Activated T-helper 2 cell treated with anti-CD3 and anti-CD28 coated beads, Interferon-gamma antibody, Interleukin-2, Interleukin-4, amounts not matched to agents 10 μg/mL and 5 μg/mL and 100 μg/mL, durations not matched to agents 14 hours and 24 hours and 36 hours (primary cell): Measurements from ENCODE around the gene CISD3. TPM values are rescaled to one million over a fixed set of nuclear protein-coding genes. Genes with fewer than 3 reads are reported as not detected.

ENCODE experiments used
- DNase-seq: peaks from one replicate; pipeline ENCODE4 v3.0.0; 2021; ENCODE audit warnings: low spot score
- H3K27ac Mint-ChIP-seq: one replicate; pipeline ENCODE4 v1.8.0; 2021; ENCODE audit warnings: mixed read lengths
- H3K27me3 Mint-ChIP-seq: one replicate; pipeline ENCODE4 v1.8.0; 2021; ENCODE audit warnings: low read depth, mixed read lengths
- H3K36me3 Mint-ChIP-seq: one replicate; pipeline ENCODE4 v1.8.0; 2021; ENCODE audit warnings: low read depth, mixed read lengths
- H3K4me1 Mint-ChIP-seq: one replicate; pipeline ENCODE4 v1.8.0; 2021; ENCODE audit warnings: low read depth, mixed read lengths
- H3K4me3 Mint-ChIP-seq: one replicate; pipeline ENCODE4 v1.8.0; 2021; ENCODE audit warnings: low read depth, mild to moderate bottlenecking, moderate library complexity, mixed read lengths
- H3K9me3 Mint-ChIP-seq: one replicate; pipeline ENCODE4 v1.8.0; 2021; ENCODE audit warnings: mixed read lengths
- intact Hi-C: fragments of 100-400 bp; cut with micrococcal nuclease; formaldehyde crosslinking; loops from one replicate; pipeline ENCODE4 v1.15.1; 2023
- total RNA-seq: library from RNA; stranded (reverse); gene quantifications from 2 replicates; pipeline ENCODE4 v1.2.3, GENCODE V29; 2022

Gene CISD3
- total RNA-seq, 1 donor from 2014 or later = 32.2 TPM

DNA sequence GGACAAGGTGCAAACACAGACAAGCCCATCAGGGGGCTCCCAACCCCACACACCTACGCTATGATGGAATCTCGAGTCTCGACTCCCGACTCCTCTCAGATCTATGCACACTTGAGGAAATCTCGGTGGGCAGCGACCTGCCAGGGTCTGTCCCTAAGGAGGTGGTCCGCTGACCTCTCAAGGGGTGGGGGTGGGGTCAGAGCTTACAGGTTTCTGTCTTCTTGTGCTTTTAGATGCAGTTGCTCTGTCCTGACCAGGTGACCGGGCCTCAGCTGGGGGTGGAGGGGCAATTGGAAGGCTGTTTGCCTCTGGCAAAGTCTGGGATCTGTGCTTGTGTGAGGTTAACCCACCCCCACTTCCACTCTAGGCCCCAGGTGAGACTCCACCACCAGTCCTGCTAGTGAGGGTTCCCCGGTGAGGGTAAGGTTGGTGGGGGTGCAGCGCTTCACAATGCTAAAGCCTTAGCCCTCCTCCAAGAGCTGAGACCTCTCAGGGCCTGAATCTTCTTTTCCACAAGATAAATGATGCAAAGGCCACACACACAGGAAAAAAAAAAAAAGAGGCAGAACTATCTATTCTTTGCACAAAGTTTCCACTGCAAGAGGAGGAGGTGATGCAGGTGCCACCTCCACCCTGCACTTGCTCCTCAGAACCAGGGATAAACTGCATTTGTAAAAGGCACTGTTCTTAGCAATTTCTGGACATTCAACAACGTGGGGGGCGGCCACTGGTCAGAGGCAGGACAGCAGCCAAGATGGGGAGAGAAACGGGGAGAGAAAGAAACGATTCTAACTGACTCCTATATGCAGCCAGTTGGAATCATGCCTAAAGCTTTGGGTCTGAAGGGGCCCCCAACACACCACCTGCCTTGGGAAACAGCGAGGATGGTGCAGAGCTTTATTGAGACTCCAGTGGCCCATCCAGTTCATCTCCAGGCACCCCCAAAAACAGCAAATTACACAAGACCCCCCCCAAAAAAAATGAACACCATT lies 4.1 kb downstream of the CISD3 start:
- Mint-ChIP-seq H3K27me3 (no peaks in the 10 kb centered on the region), H3K4me1 (peaks cover 39% of the 10 kb centered on the region), H3K36me3 (peaks cover 24% of the 10 kb centered on the region), H3K9me3 (no peaks in the 10 kb centered on the region), H3K27ac (peak overlapping the region; percentile 88), H3K4me3 (peak overlapping the region; percentile 13)
- DNase-seq = no peak
- intact Hi-C loops = loop anchor here (2.0 kb wide), 1 partner anchor 57 kb away; no protein-coding TSS in a partner anchor

DNA sequence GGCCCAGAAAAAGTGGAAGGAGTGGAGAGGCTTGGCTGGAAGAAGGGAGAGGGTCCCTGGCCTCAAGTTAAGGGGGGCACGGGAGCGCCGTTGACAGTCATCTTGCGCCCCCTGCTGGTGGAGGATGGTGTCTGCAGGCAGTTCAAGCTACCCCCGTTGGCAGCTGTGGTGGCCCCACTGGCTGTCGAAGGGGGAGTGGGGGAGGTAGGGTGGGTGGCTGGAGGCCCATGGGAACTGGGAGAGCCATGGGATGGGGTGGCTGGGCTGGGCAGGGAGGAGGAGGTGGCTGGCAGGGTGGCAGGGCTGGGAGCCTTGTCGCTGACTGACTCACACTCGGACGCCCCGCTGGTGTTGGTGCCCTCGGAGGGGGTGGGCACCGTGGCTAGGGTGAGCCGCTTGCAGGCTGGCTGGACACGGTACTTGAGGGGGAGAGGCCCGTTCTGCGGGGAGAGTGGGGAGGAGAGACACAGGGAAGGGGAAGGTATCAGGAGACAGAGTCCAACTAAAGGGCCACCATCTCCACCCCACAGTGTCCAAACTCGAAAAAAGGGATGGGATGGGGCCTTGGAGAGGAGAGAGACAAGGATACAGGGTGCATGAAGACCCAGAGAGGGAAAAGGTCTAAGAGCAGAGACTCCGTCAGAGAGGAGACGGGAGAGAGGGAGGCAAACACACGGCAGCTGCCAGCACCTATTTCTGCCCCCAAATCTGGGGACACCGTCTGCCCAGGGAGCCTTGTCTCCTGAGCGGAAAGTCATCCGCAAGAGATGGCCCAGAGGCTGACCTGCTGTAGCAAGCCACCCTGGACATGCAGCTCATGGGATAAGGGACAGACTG lies 5.2 kb downstream of the CISD3 start:
- DNase-seq = peak; percentile 56
- peaks cover 24% of the 10 kb centered on the region for H3K36me3 Mint-ChIP-seq
- intact Hi-C loops = loop anchor here (2.0 kb wide), 1 partner anchor 59 kb away; no protein-coding TSS in a partner anchor
- no peak overlapping the region for H3K27ac Mint-ChIP-seq
- peaks cover 36% of the 10 kb centered on the region for H3K4me1 Mint-ChIP-seq
- H3K4me3 Mint-ChIP-seq = no peak overlapping the region
- no peaks in the 10 kb centered on the region for H3K9me3 Mint-ChIP-seq
- no peaks in the 10 kb centered on the region for H3K27me3 Mint-ChIP-seq

DNA sequence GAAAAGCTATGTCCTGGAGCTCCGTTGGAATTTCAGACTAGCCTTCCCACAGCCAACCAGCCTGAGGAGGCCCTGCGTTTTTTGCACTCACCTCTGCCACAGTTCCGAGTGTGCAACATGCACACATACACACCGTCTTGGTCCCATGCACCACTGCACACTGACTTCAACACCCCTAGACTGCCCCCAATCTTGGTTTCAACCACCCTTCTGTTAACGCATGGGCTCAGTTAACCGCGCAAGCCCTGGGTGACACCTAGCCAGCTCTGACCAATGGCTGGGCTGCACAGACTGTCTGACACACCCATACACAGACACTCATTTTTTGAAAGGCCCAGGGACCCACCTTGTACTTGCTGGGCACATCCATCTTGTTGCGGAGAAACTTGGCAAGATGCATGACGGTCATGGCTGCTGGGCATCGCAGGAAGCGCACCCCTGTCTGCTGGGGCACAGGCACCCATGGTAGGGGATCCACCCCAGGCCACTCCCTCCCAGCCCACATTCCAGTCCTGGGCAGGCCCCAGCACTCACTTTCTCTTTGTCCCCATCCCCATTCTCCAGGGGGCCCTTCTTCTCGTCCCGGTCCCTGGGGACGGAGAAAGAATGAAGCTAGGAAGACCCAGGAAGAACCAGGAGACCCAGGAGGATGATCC lies 8.0 kb downstream of the CISD3 start:
- Mint-ChIP-seq H3K36me3 (peaks cover 14% of the 10 kb centered on the region), H3K4me3 (no peak overlapping the region), H3K27ac (no peak overlapping the region), H3K27me3 (no peaks in the 10 kb centered on the region), H3K9me3 (no peaks in the 10 kb centered on the region), H3K4me1 (peaks cover 23% of the 10 kb centered on the region)
- no peak for DNase-seq
- intact Hi-C loops = no loop called here

DNA sequence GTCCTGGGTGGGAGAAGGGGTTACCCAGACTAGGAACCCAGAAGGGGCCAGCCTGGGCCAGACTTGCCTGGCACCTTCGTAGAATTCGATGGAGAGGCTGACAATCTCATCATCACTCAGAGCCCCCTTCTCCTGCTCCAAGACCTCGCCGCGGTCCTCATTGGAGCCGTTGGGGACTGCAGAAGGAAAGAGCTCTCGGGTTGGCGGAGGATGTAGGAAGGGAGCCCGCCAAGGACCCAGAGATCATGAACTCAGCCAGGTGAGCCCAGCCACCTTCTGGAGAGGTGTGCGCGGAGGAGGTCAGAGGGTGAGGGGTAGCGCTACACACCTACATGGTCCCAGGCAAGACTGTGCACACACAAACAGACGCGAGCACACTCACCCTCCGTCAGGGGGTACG lies 8.5 kb downstream of the CISD3 start:
- intact Hi-C loops = no loop called here
- no peak overlapping the region for H3K4me3 Mint-ChIP-seq
- DNase-seq = no peak
- H3K27ac Mint-ChIP-seq = no peak overlapping the region
- peaks cover 12% of the 10 kb centered on the region for H3K36me3 Mint-ChIP-seq
- peaks cover 20% of the 10 kb centered on the region for H3K4me1 Mint-ChIP-seq
- no peaks in the 10 kb centered on the region for H3K27me3 Mint-ChIP-seq
- H3K9me3 Mint-ChIP-seq = no peaks in the 10 kb centered on the region

DNA sequence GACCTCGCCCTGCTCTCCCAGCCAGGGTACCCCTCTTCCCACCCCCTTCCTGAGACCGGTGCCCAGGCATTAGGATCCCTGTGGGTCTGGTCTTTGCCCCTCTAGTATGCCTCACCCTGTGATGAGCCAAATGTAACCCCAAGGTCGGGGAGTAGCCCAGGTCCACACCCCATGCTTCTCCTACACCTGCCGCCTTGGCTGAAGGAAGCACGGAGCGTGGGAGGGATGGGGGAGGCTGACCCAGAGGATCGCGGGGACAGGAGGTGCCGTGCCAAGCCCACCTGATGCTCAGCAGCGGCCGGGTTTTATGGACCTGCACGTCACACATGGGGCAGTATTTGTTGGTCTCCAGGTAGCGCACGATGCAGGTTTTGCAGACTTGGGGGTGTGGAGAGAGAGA lies 9.2 kb downstream of the CISD3 start:
- Mint-ChIP-seq H3K27me3 (no peaks in the 10 kb centered on the region), H3K4me3 (no peak overlapping the region), H3K9me3 (no peaks in the 10 kb centered on the region), H3K36me3 (peaks cover 6% of the 10 kb centered on the region), H3K4me1 (peaks cover 14% of the 10 kb centered on the region), H3K27ac (no peak overlapping the region)
- intact Hi-C loops = no loop called here
- DNase-seq = no peak

DNA sequence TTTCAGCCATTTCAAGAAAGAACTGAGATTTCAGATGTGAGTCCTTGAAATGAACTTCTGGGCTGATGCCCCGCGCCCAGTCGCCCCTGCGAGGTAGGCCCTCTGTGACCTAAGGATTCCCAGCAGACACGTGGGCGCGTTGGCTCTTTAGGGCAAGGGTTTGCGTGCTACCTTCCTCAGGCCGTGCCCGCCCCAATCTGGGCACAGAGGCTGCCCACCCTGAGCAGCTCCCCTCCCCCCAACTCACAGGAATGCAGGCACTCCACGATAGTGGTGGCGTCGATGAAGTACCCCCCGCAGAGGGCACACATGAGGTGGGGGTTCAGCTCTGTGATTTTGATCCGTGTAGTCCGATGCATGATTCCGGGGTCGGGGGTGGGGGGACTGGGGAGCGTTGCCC lies 9.9 kb downstream of the CISD3 start:
- intact Hi-C loops = no loop called here
- Mint-ChIP-seq H3K4me3 (no peak overlapping the region), H3K4me1 (peaks cover 9% of the 10 kb centered on the region)

DNA sequence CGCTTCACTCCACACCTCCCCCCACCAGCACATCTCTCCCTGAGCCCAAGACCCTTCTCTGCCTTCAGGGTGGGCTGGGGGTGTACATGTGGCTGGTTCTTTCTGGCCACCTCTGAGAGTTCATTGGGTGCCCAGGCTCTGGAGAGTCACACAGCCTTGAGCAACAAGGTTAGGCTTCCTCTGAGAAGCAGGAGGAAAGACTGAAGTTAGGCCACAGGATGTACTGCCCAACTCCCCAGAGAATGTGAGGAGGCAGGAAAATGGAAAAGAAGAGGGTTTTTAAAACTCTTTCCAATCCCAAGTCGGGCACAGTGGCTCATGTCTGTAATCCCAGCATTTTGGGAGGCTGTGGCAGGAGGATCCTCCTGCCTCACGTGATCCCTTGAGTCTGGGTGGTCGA lies 10.7 kb downstream of the CISD3 start:
- H3K4me1 Mint-ChIP-seq = peaks cover 9% of the 10 kb centered on the region
- H3K36me3 Mint-ChIP-seq = no peaks in the 10 kb centered on the region
- H3K27me3 Mint-ChIP-seq = peaks cover 2% of the 10 kb centered on the region
- intact Hi-C loops = no loop called here
- DNase-seq = no peak
- no peaks in the 10 kb centered on the region for H3K9me3 Mint-ChIP-seq
- no peak overlapping the region for H3K4me3 Mint-ChIP-seq
- H3K27ac Mint-ChIP-seq = no peak overlapping the region

More for the DNA sequence above, 9.9 kb downstream of the CISD3 start:
- H3K27me3 Mint-ChIP-seq = peaks cover 2% of the 10 kb centered on the region
- peaks cover 3% of the 10 kb centered on the region for H3K36me3 Mint-ChIP-seq
- H3K9me3 Mint-ChIP-seq = no peaks in the 10 kb centered on the region
- no peak for DNase-seq
- no peak overlapping the region for H3K27ac Mint-ChIP-seq

DNA sequence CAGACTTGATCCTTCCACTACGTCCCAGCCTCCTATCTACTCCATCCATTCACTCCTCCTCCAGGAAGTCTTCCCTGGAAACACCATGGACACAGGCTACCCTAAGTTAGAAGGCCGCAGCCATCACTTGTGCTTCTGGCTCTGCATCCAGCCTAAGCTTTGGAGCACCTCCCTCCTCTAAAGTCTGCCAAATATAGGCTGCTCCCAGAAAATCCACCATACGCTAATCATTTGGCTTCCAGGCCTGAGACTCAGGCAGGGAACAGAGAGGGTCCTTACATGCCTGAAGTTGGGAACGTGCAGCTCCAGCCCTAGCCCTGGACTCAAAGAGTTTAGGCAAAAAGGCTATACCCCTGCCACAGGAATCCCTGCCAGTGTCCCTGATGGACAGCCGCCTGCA lies 11.3 kb downstream of the CISD3 start:
- H3K27ac Mint-ChIP-seq = no peak overlapping the region
- H3K27me3 Mint-ChIP-seq = peaks cover 8% of the 10 kb centered on the region
- no peak overlapping the region for H3K4me3 Mint-ChIP-seq
- DNase-seq = no peak
- intact Hi-C loops = no loop called here
- peaks cover 15% of the 10 kb centered on the region for H3K4me1 Mint-ChIP-seq
- H3K9me3 Mint-ChIP-seq = no peaks in the 10 kb centered on the region
- H3K36me3 Mint-ChIP-seq = no peaks in the 10 kb centered on the region

DNA sequence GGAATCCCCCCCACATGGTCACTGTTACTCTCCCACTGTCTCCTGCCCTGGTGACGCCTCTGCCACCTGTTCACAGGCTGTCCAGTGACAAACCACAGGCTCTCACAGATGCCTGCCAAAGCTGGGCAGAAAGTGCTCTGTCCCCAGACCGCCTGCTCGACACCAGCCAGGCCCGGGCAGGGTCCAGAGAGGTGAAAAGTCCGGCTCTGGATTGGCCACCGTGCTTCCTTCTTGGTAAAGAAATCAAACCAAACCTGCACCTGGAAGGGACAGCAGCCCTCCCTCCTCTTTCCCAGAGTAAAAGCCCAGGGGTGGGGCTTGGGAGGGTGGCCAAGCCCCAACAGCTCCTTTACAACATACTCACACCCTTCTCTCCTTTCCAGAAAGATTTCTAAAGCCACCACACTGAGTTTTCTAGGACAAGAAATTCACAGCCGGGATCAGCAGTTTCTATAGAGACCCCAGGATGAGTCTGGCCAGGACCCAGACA lies 11.8 kb downstream of the CISD3 start:
- no peak overlapping the region for H3K4me3 Mint-ChIP-seq
- intact Hi-C loops = no loop called here
- no peaks in the 10 kb centered on the region for H3K9me3 Mint-ChIP-seq
- peaks cover 13% of the 10 kb centered on the region for H3K27me3 Mint-ChIP-seq
- no peak for DNase-seq
- peak overlapping the region; percentile 1 for H3K27ac Mint-ChIP-seq
- H3K36me3 Mint-ChIP-seq = no peaks in the 10 kb centered on the region
- peaks cover 21% of the 10 kb centered on the region for H3K4me1 Mint-ChIP-seq

DNA sequence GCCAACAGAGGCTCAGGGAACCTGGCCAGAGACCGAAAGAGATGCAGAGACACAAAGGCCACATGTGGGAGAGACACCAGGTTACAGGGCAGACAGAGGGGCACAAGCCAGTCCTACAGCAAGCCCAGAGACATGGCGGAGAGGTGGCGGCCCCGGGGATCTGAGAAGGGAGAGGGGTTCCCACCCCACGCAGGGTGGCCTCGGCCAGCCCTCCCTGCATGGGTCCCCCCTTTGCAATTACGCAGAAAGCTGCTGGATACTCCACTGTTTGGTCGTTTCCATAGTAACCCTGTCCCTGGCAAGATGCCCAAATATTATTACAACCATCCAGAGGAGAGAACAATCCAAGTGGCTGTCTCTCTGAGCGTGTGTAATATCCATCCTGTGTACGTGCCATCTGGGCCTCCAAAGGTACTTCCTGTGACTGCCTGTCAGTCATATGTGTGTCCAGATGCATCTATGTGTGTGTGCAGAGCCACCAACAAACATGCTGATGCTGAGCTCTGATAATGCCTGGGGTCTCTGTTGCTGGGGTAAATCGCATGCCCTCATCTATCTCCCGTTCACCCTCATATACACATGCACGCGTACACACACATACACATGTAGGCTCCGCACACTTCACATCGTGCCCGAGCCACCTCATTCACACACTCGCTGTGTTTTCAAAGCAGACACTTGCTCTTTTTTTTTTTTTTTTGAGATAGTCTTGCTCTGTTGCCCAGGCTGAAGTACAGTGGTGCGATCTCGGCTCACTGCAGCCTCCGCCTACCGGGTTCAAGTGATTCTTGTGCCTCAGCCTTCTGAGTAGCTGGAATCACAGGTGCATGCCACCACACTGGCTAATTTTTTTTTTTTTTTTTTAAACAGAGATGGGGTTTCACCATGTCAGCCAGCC lies 12.5 kb downstream of the CISD3 start:
- DNase-seq = no peak
- Mint-ChIP-seq H3K4me3 (no peak overlapping the region), H3K36me3 (no peaks in the 10 kb centered on the region), H3K27me3 (peaks cover 13% of the 10 kb centered on the region), H3K9me3 (no peaks in the 10 kb centered on the region), H3K27ac (peak overlapping the region; percentile 1), H3K4me1 (peaks cover 21% of the 10 kb centered on the region)
- intact Hi-C loops = no loop called here

DNA sequence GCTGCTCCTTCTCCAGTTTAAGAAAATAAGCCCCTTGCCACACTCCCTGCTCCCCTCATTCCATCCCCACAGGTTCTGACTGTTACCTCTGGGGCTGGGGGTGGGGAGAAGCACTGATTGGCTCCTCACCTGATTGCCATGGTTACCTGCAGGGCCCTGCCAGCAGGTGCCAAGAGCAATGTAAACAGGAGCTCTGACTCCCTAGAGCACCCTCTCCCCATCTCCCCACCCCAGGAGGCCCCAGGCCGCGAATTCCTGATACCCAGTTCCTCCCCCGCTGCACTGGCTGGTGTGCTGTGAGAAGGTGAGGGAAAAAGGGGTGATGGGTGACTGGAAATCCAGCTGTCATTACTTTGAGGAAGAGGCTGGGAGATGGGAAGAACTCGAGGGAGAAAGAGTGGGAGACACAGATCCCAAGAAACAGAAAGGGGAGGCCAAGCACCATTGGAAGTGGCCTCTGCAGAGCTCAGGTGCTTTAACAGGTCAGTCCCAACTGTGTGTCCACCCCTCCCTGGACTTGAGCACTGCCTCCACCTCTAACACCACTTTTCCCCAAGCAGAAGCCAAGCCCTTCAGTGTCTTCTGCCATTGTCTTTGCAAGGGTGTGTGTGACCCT lies 13.5 kb downstream of the CISD3 start:
- Mint-ChIP-seq H3K27ac (no peak overlapping the region), H3K27me3 (peaks cover 15% of the 10 kb centered on the region), H3K4me3 (no peak overlapping the region), H3K36me3 (no peaks in the 10 kb centered on the region), H3K4me1 (peaks cover 21% of the 10 kb centered on the region), H3K9me3 (no peaks in the 10 kb centered on the region)
- intact Hi-C loops = no loop called here
- no peak for DNase-seq
